Neural cell (in vitro differentiated cells): ENCODE data around the gene LRRC3.

Source experiments
- EZH2 ChIP-seq: fragments of 200-600, 300-800 bp; shearing (Covaris generic), sonication (generic); IDR thresholded peaks from 2 replicates; pipeline ENCODE4 v1.6.1; 2014; ENCODE audit warnings: antibody characterized with exemption, low read length, borderline replicate concordance, mild to moderate bottlenecking; ENCODE audit not compliant: insufficient read depth, poor library complexity, severe bottlenecking
- POLR2AphosphoS5 ChIP-seq: IDR thresholded peaks from 2 replicates; pipeline ENCODE4 v1.6.1; 2012
- SMC3 ChIP-seq: fragments of 450-650 bp; conservative IDR thresholded peaks from 2 replicates; pipeline ENCODE4 v1.6.1; 2014; ENCODE audit warnings: antibody characterized with exemption, mild to moderate bottlenecking, moderate library complexity; ENCODE audit not compliant: poor library complexity
- TF ChIP-seq, protein P1 (sequence below): IDR thresholded peaks from 2 replicates; pipeline ENCODE4 v1.6.1; 2012; ENCODE audit warnings: borderline replicate concordance
- TF ChIP-seq, protein P2 (sequence below): fragments of 450-650 bp; IDR thresholded peaks from 2 replicates; pipeline ENCODE4 v1.5.1; 2014; ENCODE audit warnings: antibody characterized with exemption, mild to moderate bottlenecking, moderate library complexity; ENCODE audit not compliant: poor library complexity, severe bottlenecking

GRCh38 chr21:44423941-44424607 lies 31.2 kb upstream of the LRRC3 start:
- TF ChIP-seq, protein P1, sequence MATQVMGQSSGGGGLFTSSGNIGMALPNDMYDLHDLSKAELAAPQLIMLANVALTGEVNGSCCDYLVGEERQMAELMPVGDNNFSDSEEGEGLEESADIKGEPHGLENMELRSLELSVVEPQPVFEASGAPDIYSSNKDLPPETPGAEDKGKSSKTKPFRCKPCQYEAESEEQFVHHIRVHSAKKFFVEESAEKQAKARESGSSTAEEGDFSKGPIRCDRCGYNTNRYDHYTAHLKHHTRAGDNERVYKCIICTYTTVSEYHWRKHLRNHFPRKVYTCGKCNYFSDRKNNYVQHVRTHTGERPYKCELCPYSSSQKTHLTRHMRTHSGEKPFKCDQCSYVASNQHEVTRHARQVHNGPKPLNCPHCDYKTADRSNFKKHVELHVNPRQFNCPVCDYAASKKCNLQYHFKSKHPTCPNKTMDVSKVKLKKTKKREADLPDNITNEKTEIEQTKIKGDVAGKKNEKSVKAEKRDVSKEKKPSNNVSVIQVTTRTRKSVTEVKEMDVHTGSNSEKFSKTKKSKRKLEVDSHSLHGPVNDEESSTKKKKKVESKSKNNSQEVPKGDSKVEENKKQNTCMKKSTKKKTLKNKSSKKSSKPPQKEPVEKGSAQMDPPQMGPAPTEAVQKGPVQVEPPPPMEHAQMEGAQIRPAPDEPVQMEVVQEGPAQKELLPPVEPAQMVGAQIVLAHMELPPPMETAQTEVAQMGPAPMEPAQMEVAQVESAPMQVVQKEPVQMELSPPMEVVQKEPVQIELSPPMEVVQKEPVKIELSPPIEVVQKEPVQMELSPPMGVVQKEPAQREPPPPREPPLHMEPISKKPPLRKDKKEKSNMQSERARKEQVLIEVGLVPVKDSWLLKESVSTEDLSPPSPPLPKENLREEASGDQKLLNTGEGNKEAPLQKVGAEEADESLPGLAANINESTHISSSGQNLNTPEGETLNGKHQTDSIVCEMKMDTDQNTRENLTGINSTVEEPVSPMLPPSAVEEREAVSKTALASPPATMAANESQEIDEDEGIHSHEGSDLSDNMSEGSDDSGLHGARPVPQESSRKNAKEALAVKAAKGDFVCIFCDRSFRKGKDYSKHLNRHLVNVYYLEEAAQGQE = no peak
- TF ChIP-seq, protein P2, sequence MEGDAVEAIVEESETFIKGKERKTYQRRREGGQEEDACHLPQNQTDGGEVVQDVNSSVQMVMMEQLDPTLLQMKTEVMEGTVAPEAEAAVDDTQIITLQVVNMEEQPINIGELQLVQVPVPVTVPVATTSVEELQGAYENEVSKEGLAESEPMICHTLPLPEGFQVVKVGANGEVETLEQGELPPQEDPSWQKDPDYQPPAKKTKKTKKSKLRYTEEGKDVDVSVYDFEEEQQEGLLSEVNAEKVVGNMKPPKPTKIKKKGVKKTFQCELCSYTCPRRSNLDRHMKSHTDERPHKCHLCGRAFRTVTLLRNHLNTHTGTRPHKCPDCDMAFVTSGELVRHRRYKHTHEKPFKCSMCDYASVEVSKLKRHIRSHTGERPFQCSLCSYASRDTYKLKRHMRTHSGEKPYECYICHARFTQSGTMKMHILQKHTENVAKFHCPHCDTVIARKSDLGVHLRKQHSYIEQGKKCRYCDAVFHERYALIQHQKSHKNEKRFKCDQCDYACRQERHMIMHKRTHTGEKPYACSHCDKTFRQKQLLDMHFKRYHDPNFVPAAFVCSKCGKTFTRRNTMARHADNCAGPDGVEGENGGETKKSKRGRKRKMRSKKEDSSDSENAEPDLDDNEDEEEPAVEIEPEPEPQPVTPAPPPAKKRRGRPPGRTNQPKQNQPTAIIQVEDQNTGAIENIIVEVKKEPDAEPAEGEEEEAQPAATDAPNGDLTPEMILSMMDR = no peak
- TF ChIP-seq POLR2AphosphoS5 (no peak), SMC3 (no peak), EZH2 (no peak)
